Measurements from ENCODE around the gene ZFPM1.

ZFPM1 gene

GRCh38 chr16:88453611-88454522, 787 bp downstream of the ZFPM1 start:
- H3K4me2 ChIP-seq: no peak overlapping the region
- H3K27me3 ChIP-seq (ENCODE audit: insufficient read depth, low read depth): peaks cover 76% of the 10 kb centered on the region
- no peaks in the 10 kb centered on the region for H4K20me1 ChIP-seq (ENCODE audit: insufficient read depth)
- no peak overlapping the region for H2AFZ ChIP-seq (ENCODE audit: low read depth)
- no peak overlapping the region for H3K4me3 ChIP-seq (IDR thresholded peaks at IDR 0.05; ENCODE audit: insufficient read depth, low read depth, low read length)
- H3K79me2 ChIP-seq (ENCODE audit: insufficient read depth, low read depth): no peaks in the 10 kb centered on the region
- H3K4me1 ChIP-seq (ENCODE audit: low read depth, poor library complexity, severe bottlenecking): no peaks in the 10 kb centered on the region
- TF ChIP-seq, protein P1, sequence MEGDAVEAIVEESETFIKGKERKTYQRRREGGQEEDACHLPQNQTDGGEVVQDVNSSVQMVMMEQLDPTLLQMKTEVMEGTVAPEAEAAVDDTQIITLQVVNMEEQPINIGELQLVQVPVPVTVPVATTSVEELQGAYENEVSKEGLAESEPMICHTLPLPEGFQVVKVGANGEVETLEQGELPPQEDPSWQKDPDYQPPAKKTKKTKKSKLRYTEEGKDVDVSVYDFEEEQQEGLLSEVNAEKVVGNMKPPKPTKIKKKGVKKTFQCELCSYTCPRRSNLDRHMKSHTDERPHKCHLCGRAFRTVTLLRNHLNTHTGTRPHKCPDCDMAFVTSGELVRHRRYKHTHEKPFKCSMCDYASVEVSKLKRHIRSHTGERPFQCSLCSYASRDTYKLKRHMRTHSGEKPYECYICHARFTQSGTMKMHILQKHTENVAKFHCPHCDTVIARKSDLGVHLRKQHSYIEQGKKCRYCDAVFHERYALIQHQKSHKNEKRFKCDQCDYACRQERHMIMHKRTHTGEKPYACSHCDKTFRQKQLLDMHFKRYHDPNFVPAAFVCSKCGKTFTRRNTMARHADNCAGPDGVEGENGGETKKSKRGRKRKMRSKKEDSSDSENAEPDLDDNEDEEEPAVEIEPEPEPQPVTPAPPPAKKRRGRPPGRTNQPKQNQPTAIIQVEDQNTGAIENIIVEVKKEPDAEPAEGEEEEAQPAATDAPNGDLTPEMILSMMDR (conservative IDR thresholded peaks at IDR 0.05; ENCODE audit: low read depth, low read length): no peak
- H3K36me3 ChIP-seq (ENCODE audit: insufficient read depth): no peaks in the 10 kb centered on the region
- H3K9ac ChIP-seq: no peak overlapping the region
- H3K27ac ChIP-seq: no peak overlapping the region

GRCh38 chr16:88454523-88454947, 1.5 kb downstream of the ZFPM1 start:
- Histone ChIP-seq H3K4me3 (IDR thresholded peaks at IDR 0.05; ENCODE audit: insufficient read depth, low read depth, low read length) (no peak overlapping the region), H4K20me1 (ENCODE audit: insufficient read depth) (no peaks in the 10 kb centered on the region), H3K4me1 (ENCODE audit: low read depth, poor library complexity, severe bottlenecking) (no peaks in the 10 kb centered on the region), H3K79me2 (ENCODE audit: insufficient read depth, low read depth) (no peaks in the 10 kb centered on the region), H3K4me2 (no peak overlapping the region), H3K36me3 (ENCODE audit: insufficient read depth) (no peaks in the 10 kb centered on the region), H3K27me3 (ENCODE audit: insufficient read depth, low read depth) (peaks cover 72% of the 10 kb centered on the region), H3K9ac (no peak overlapping the region), H3K27ac (no peak overlapping the region), H2AFZ (ENCODE audit: low read depth) (no peak overlapping the region)
- TF ChIP-seq, protein P1 (conservative IDR thresholded peaks at IDR 0.05; ENCODE audit: low read depth, low read length): no peak

GRCh38 chr16:88455610-88456355, 2.7 kb downstream of the ZFPM1 start:
- peaks cover 65% of the 10 kb centered on the region for H3K27me3 ChIP-seq (ENCODE audit: insufficient read depth, low read depth)
- H2AFZ ChIP-seq (ENCODE audit: low read depth): no peak overlapping the region
- no peaks in the 10 kb centered on the region for H3K4me1 ChIP-seq (ENCODE audit: low read depth, poor library complexity, severe bottlenecking)
- H3K79me2 ChIP-seq (ENCODE audit: insufficient read depth, low read depth): no peaks in the 10 kb centered on the region
- H3K9ac ChIP-seq: no peak overlapping the region
- no peaks in the 10 kb centered on the region for H3K36me3 ChIP-seq (ENCODE audit: insufficient read depth)
- H3K27ac ChIP-seq: no peak overlapping the region
- no peak overlapping the region for H3K4me3 ChIP-seq (IDR thresholded peaks at IDR 0.05; ENCODE audit: insufficient read depth, low read depth, low read length)
- H3K4me2 ChIP-seq: no peak overlapping the region
- TF ChIP-seq, protein P1 (conservative IDR thresholded peaks at IDR 0.05; ENCODE audit: low read depth, low read length): no peak
- no peaks in the 10 kb centered on the region for H4K20me1 ChIP-seq (ENCODE audit: insufficient read depth)

- Histone ChIP-seq H2AFZ (ENCODE audit: low read depth) (no peak overlapping the region), H3K9ac (no peak overlapping the region), H3K4me3 (IDR thresholded peaks at IDR 0.05; ENCODE audit: insufficient read depth, low read depth, low read length) (no peak overlapping the region), H3K36me3 (ENCODE audit: insufficient read depth) (no peaks in the 10 kb centered on the region), H3K27me3 (ENCODE audit: insufficient read depth, low read depth) (peaks cover 65% of the 10 kb centered on the region), H3K27ac (no peak overlapping the region), H3K4me2 (no peak overlapping the region), H3K79me2 (ENCODE audit: insufficient read depth, low read depth) (no peaks in the 10 kb centered on the region), H4K20me1 (ENCODE audit: insufficient read depth) (no peaks in the 10 kb centered on the region), H3K4me1 (ENCODE audit: low read depth, poor library complexity, severe bottlenecking) (no peaks in the 10 kb centered on the region)
- TF ChIP-seq, protein P1 (conservative IDR thresholded peaks at IDR 0.05; ENCODE audit: low read depth, low read length): no peak
Observed at GRCh38 chr16:88456356-88457292, 3.5 kb downstream of the ZFPM1 start.
